ENCODE results near the gene MYRIP. TPM values are rescaled to one million over a fixed set of nuclear protein-coding genes. Genes with fewer than 3 reads are reported as not detected.
"Not testable (repeated sequence)": the region's sequence is repeated elsewhere in the genome, so short reads cannot be mapped to it uniquely, and the experiment has no call there.

MYRIP gene
- total RNA-seq, result not detected

- Mint-ChIP-seq H3K36me3 (ENCODE audit: low read depth) (peaks cover 5% of the 10 kb centered on the region), H3K4me3 (peak within 1 kb of the TSS; percentile 64), H3K9me3 (no peaks in the 10 kb centered on the region), H3K4me1 (peaks cover 5% of the 10 kb centered on the region), H3K27me3 (peaks cover 68% of the 10 kb centered on the region), H3K27ac (no peak within 1 kb of the TSS)
- ATAC-seq (replicated peaks), result no peak
These were observed at the start of gene MYRIP for GRCh38 chr3:39809181-39809994. Gene MYRIP, plus strand, starts transcription at chr3:39809609. Its CDS starts 91,208 bp downstream, at chr3:39900817.

DNA sequence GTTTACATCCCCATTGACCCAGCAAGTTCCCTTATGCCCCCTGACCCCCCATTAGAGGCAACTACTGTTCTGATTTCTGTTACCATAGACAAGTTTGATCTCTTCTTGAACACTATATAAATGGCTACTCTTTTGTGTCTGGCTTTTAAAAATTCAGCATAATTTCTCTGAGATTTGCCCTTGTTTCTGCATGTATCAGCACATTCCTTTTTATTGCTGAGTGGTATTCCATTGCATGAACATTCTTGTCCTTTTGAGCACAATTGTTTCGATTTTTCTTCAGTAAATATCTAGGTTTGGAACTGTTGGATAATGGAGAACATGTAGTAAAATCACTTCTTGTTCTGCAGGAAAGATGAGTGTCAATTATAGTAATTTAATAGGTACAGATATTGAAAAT lies 49.1 kb upstream of the MYRIP start:
- H3K27me3 Mint-ChIP-seq, result peaks cover 1% of the 10 kb centered on the region
- no peak for ATAC-seq (replicated peaks)
- H3K4me3 Mint-ChIP-seq, result no peak overlapping the region
- no peaks in the 10 kb centered on the region for H3K36me3 Mint-ChIP-seq (ENCODE audit: low read depth)
- no peaks in the 10 kb centered on the region for H3K9me3 Mint-ChIP-seq
- H3K4me1 Mint-ChIP-seq, result no peaks in the 10 kb centered on the region
- no peak overlapping the region for H3K27ac Mint-ChIP-seq

DNA sequence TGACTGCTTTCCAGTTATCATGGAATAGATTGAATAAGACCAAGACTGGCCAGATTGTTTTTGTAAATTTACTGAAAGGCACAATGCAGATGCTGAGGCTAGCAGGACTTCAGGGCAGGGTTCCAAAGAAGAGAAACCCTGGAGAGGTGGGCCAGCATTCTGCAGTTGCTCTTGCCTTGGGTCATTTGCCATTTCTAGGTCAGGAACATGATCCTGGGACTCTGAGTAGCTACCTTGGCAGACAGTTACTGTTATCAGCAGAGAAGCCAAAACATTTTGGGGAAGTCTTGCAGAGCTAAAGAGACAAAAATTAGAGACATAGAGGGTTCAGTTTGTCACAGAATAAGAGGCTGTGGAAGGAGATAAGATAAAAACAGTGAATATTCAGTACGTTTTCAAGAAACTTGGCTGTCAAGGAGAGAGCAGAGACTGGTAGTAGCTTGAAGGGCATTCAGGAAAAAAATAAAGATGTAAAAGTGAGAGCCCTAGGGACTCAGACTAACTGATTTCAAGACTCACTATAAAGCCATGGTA lies 46.8 kb upstream of the MYRIP start:
- no peaks in the 10 kb centered on the region for H3K9me3 Mint-ChIP-seq
- H3K4me1 Mint-ChIP-seq, result no peaks in the 10 kb centered on the region
- no peaks in the 10 kb centered on the region for H3K36me3 Mint-ChIP-seq (ENCODE audit: low read depth)
- no peaks in the 10 kb centered on the region for H3K27me3 Mint-ChIP-seq
- ATAC-seq (replicated peaks), result no peak
- no peak overlapping the region for H3K4me3 Mint-ChIP-seq
- H3K27ac Mint-ChIP-seq, result no peak overlapping the region

- Mint-ChIP-seq H3K36me3 (ENCODE audit: low read depth) (no peaks in the 10 kb centered on the region), H3K4me1 (no peaks in the 10 kb centered on the region), H3K9me3 (no peaks in the 10 kb centered on the region), H3K27ac (no peak overlapping the region), H3K27me3 (no peaks in the 10 kb centered on the region), H3K4me3 (no peak overlapping the region)
- no peak for ATAC-seq (replicated peaks)
These were observed 46.0 kb upstream of the MYRIP start for GRCh38 chr3:39763390-39763789.

DNA sequence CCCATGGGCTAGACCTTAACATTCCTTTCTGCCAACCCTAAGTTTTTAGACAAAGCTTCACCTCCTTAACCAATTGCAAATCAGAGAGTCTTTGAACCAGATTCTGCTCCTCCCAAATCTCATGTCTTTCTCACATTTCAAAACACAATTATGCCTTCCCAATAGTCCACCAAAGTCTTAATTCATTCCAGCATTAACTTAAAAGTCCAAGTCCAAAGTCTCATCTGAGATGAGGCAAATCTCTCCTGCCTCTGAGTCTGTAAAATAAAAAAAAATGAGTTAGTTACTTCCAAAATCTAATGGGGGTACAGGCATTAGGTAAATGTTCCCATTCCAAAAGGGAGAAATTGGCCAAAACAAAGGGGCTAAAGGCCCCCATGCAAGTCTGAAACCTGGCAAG lies 43.8 kb upstream of the MYRIP start:
- H3K4me1 Mint-ChIP-seq, result no peaks in the 10 kb centered on the region
- no peak for ATAC-seq (replicated peaks)
- H3K4me3 Mint-ChIP-seq, result no peak overlapping the region
- no peaks in the 10 kb centered on the region for H3K9me3 Mint-ChIP-seq
- H3K27me3 Mint-ChIP-seq, result no peaks in the 10 kb centered on the region
- no peaks in the 10 kb centered on the region for H3K36me3 Mint-ChIP-seq (ENCODE audit: low read depth)
- H3K27ac Mint-ChIP-seq, result no peak overlapping the region

DNA sequence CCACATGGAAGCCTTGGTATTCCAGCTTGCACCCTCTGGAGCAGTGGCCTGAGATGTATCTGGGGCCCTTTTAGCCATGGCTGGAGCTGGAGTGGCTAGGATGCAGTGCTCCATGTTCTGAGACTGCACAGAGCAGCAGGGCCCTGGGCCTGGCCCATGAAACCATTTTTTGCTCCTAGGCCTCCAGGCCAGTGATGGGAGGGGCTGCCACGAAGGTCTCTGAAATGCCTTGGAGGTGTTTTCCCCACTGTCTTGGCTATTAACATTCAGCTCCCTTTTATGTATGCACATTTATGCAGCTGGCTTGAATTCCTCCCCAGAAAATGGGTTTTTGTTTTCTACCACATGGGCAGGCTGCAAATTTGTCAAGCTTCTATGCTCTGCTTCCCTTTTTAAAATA lies 43.0 kb upstream of the MYRIP start:
- no peaks in the 10 kb centered on the region for H3K9me3 Mint-ChIP-seq
- no peak for ATAC-seq (replicated peaks)
- H3K27me3 Mint-ChIP-seq, result no peaks in the 10 kb centered on the region
- no peak overlapping the region for H3K4me3 Mint-ChIP-seq
- H3K36me3 Mint-ChIP-seq (ENCODE audit: low read depth), result no peaks in the 10 kb centered on the region
- H3K4me1 Mint-ChIP-seq, result no peaks in the 10 kb centered on the region
- no peak overlapping the region for H3K27ac Mint-ChIP-seq

GRCh38 chr3:39766909-39767308 lies 42.5 kb upstream of the MYRIP start:
- ATAC-seq (replicated peaks); H3K36me3 Mint-ChIP-seq (ENCODE audit: low read depth); H3K4me1 Mint-ChIP-seq; H3K27ac Mint-ChIP-seq; H3K4me3 Mint-ChIP-seq; H3K9me3 Mint-ChIP-seq; H3K27me3 Mint-ChIP-seq: not testable (repeated sequence)

GRCh38 chr3:39778168-39778567 lies 31.2 kb upstream of the MYRIP start:
- not testable (repeated sequence) for H3K27ac Mint-ChIP-seq; H3K9me3 Mint-ChIP-seq; H3K27me3 Mint-ChIP-seq; H3K4me3 Mint-ChIP-seq; H3K4me1 Mint-ChIP-seq; ATAC-seq (replicated peaks); H3K36me3 Mint-ChIP-seq (ENCODE audit: low read depth)

GRCh38 chr3:39779511-39780230 lies 29.7 kb upstream of the MYRIP start:
- Mint-ChIP-seq H3K9me3 (peaks cover 5% of the 10 kb centered on the region), H3K27ac (no peak overlapping the region), H3K36me3 (ENCODE audit: low read depth) (no peaks in the 10 kb centered on the region), H3K27me3 (peaks cover 9% of the 10 kb centered on the region), H3K4me3 (no peak overlapping the region), H3K4me1 (no peaks in the 10 kb centered on the region)
- no peak for ATAC-seq (replicated peaks)

GRCh38 chr3:39780352-39780751 lies 29.1 kb upstream of the MYRIP start:
- H3K4me3 Mint-ChIP-seq, result no peak overlapping the region
- peaks cover 5% of the 10 kb centered on the region for H3K9me3 Mint-ChIP-seq
- ATAC-seq (replicated peaks), result no peak
- H3K36me3 Mint-ChIP-seq (ENCODE audit: low read depth), result no peaks in the 10 kb centered on the region
- H3K4me1 Mint-ChIP-seq, result no peaks in the 10 kb centered on the region
- H3K27ac Mint-ChIP-seq, result no peak overlapping the region
- peaks cover 9% of the 10 kb centered on the region for H3K27me3 Mint-ChIP-seq

GRCh38 chr3:39781025-39781424 lies 28.4 kb upstream of the MYRIP start:
- Mint-ChIP-seq H3K4me3 (no peak overlapping the region), H3K4me1 (no peaks in the 10 kb centered on the region), H3K27me3 (peaks cover 9% of the 10 kb centered on the region), H3K36me3 (ENCODE audit: low read depth) (no peaks in the 10 kb centered on the region), H3K9me3 (peaks cover 5% of the 10 kb centered on the region), H3K27ac (no peak overlapping the region)
- no peak for ATAC-seq (replicated peaks)

DNA sequence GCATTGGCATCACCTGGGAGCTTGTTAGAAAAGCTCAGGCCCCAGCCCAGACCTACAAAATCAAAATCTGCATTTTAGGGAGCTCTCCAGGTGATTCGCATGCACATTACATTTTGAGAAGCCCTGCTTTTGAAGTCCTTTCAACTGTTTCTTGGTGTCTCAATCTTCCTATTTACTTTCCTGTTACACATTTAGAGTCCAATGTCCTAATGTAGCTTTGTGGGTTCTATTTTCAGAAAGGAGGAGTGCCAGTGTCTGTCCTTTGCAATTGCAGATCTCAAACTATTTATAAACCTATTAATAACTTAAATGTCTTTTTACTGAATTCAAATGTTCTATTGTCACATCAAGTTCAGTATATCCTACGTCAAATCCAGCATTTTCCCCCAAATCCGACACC lies 27.8 kb upstream of the MYRIP start:
- Mint-ChIP-seq H3K36me3 (ENCODE audit: low read depth) (no peaks in the 10 kb centered on the region), H3K9me3 (peaks cover 5% of the 10 kb centered on the region), H3K4me3 (no peak overlapping the region), H3K4me1 (no peaks in the 10 kb centered on the region), H3K27me3 (peaks cover 9% of the 10 kb centered on the region), H3K27ac (no peak overlapping the region)
- no peak for ATAC-seq (replicated peaks)

DNA sequence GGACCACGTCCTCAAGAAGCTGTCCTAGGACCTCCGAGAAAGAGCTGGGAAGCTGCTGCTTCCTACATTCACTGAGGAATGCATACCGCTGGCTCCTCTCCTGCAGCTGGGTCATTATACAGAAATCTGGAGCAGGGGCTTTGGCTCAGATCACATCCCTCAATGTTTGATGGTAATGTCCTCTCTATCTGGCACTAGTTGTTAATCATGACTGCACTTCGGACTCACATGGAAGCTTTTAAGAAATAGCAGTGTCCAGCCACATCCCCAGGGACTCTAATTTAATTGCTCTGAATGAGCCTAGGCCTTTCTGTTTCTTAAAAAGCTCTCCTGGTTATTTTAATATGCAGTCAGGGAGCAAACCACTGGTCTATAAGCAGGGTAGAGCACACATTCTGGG lies 25.7 kb upstream of the MYRIP start:
- H3K4me3 Mint-ChIP-seq, result no peak overlapping the region
- no peak for ATAC-seq (replicated peaks)

DNA sequence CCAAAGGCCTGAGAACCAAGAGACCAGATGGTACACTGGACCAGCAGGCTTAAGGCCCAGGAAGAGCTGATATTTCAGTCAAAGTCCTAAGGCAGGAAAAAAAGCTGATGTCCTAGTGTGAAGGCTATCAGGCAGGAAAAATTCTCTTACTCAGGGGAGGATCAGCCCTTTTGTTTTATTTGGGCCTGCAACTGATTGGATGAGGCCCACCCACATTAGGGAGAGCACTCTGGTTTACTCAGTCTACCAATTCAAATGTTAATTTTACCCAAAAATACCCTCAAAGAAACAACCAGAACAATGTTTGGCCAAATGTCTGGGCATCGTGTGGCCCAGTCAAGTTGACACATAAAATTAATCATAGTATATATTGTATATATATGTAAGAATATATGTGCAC lies 24.5 kb upstream of the MYRIP start:
- H3K4me3 Mint-ChIP-seq, result no peak overlapping the region
- H3K27ac Mint-ChIP-seq, result no peak overlapping the region
- no peaks in the 10 kb centered on the region for H3K9me3 Mint-ChIP-seq
- no peaks in the 10 kb centered on the region for H3K36me3 Mint-ChIP-seq (ENCODE audit: low read depth)
- H3K27me3 Mint-ChIP-seq, result peaks cover 9% of the 10 kb centered on the region
- no peak for ATAC-seq (replicated peaks)
- H3K4me1 Mint-ChIP-seq, result no peaks in the 10 kb centered on the region

More for the DNA sequence above, 25.7 kb upstream of the MYRIP start:
- Mint-ChIP-seq H3K27ac (no peak overlapping the region), H3K9me3 (no peaks in the 10 kb centered on the region), H3K4me1 (no peaks in the 10 kb centered on the region), H3K36me3 (ENCODE audit: low read depth) (no peaks in the 10 kb centered on the region), H3K27me3 (peaks cover 9% of the 10 kb centered on the region)

Data from activated T-helper 17 cell treated with anti-CD3 and anti-CD28 coated beads, Interleukin-2, amount 50 U/mL, for 72 hours (primary cell).